Measurements from ENCODE around the gene ZNF784. TPM values are rescaled to one million over a fixed set of nuclear protein-coding genes. Genes with fewer than 3 reads are reported as not detected.

The ZNF784 gene
- polyA plus RNA-seq, 2 of the 4 experiments (the other 2 are of a cell fraction): 3.5 to 6.6 TPM

DNA sequence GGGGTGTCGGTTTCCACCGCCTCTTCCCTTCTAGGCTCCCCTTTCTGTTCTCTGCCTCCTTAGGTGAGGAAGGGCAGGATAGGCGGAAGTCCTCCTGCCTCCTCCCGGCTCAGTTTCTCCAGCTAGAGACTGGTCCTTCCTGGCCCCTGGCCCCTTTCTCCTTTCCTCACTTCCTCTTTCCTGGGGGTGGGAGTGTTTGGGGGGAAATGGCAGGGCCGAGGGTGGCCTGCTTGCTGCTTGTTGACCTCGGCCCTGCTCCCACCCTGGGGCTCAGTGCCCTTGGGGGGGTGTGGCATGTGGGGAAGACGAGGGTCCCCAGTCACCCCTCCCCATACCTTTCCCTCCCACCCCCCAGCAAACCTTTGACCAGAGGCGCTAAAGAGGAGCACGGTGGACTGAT, 35.5 kb upstream of the ZNF784 start:
- POLR2A ChIA-PET: no interaction called here
- WGBS (ENCODE audit: missing lambda C conversion rate): 90% methylated on average over 9 of the region's 9 CpGs
- no peak overlapping the region for H3K4me3 ChIP-seq

DNA sequence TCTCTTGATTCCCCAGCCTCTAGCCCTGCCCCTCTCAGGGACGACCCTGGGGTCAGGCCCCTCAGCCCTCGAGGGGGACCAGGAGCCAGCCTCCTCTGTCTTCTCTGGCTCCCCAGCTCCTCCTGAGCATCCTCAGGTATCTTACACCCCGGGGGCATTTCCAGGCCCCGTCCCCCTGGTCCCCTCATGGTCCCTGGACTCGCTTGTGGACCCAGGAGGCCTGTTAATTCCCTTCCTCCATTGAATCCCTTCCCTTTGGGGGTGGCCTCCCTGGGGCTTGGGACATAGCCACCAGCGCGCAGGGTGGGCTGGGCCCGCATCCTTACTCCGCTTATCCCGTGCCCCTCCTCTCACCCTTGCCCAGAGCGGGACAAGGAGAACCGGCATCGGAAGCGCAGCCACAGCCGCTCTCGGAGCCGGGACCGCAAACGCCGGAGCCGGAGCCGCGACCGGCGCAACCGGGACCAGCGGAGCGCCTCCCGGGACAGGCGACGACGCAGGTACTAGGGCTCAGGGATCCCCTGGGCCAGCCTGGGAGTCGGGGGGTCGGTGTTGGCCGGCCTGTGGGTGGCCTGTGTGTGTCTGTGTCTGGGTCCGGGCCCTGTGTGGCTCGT, 34.6 kb upstream of the ZNF784 start:
- DNase-seq (ENCODE audit: low read depth in 1 of 2, low spot score in 1 of 2) (no peak), FAIRE-seq (no peak), ATAC-seq (no peak)
- POLR2A ChIA-PET: no interaction called here
- WGBS (ENCODE audit: missing lambda C conversion rate): 92% methylated on average over 37 of the region's 37 CpGs
- TF ChIP-seq JUN (IDR thresholded peaks at IDR 0.05) (no peak), GATA3 (IDR thresholded peaks at IDR 0.05; ENCODE audit: borderline replicate concordance) (no peak), MAFK (IDR thresholded peaks at IDR 0.05; ENCODE audit: partially characterized antibody) (no peak)
- CTCF ChIA-PET: interaction anchor here (0.7 to 2.4 kb wide), 4 partner anchors 13 to 987 kb away, joined by 3 to 21 read pairs (median 6); no protein-coding TSS in a partner anchor
- Histone ChIP-seq H3K27ac (no peak overlapping the region), H3K4me1 (peaks cover 40% of the 10 kb centered on the region), H3K4me3 (no peak overlapping the region), H3K4me2 (peak overlapping the region; percentile 91), H3K9me3 (no peaks in the 10 kb centered on the region)

More for the DNA sequence above, 35.5 kb upstream of the ZNF784 start:
- FAIRE-seq (no peak), ATAC-seq (no peak), DNase-seq (ENCODE audit: low read depth in 1 of 2, low spot score in 1 of 2) (no peak)
- Histone ChIP-seq H3K4me2 (no peak overlapping the region), H3K4me1 (peaks cover 40% of the 10 kb centered on the region), H3K9me3 (no peaks in the 10 kb centered on the region), H3K27ac (0 out of 6 replicates have a peak overlapping the region, but pooled peaks of 1 of the 2 experiments have one; percentile 6)
- TF ChIP-seq RARB (CRISPR knock-in tag; IDR thresholded peaks at IDR 0.05) (no peak), TFCP2L1 (CRISPR knock-in tag; IDR thresholded peaks at IDR 0.05) (no peak), ZSCAN20 (CRISPR knock-in tag; IDR thresholded peaks at IDR 0.05) (no peak), SREBF2 (IDR thresholded peaks at IDR 0.05) (no peak), POLR2AphosphoS2 (conservative IDR thresholded peaks at IDR 0.05; ENCODE audit: low read length) (no peak), RAD21 (conservative IDR thresholded peaks at IDR 0.05 in 1 of 2, IDR thresholded peaks at IDR 0.05 in 1 of 2) (no peak), USF2 (IDR thresholded peaks at IDR 0.05) (no peak), CHD4 (IDR thresholded peaks at IDR 0.05; ENCODE audit: borderline replicate concordance) (no peak), MAFK (IDR thresholded peaks at IDR 0.05; ENCODE audit: partially characterized antibody) (no peak), CBX8 (IDR thresholded peaks at IDR 0.05) (no peak), POLR2A (IDR thresholded peaks at IDR 0.05; ENCODE audit: low read length) (no peak)
- TF ChIP-seq, protein P1, sequence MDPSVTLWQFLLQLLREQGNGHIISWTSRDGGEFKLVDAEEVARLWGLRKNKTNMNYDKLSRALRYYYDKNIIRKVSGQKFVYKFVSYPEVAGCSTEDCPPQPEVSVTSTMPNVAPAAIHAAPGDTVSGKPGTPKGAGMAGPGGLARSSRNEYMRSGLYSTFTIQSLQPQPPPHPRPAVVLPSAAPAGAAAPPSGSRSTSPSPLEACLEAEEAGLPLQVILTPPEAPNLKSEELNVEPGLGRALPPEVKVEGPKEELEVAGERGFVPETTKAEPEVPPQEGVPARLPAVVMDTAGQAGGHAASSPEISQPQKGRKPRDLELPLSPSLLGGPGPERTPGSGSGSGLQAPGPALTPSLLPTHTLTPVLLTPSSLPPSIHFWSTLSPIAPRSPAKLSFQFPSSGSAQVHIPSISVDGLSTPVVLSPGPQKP (IDR thresholded peaks at IDR 0.05; ENCODE audit: low read depth, low read length): no peak
- CTCF ChIA-PET: interaction anchor here (1.6 to 2.4 kb wide), 2 partner anchors 12 to 28 kb away, joined by 8 to 21 read pairs; no protein-coding TSS in a partner anchor

DNA sequence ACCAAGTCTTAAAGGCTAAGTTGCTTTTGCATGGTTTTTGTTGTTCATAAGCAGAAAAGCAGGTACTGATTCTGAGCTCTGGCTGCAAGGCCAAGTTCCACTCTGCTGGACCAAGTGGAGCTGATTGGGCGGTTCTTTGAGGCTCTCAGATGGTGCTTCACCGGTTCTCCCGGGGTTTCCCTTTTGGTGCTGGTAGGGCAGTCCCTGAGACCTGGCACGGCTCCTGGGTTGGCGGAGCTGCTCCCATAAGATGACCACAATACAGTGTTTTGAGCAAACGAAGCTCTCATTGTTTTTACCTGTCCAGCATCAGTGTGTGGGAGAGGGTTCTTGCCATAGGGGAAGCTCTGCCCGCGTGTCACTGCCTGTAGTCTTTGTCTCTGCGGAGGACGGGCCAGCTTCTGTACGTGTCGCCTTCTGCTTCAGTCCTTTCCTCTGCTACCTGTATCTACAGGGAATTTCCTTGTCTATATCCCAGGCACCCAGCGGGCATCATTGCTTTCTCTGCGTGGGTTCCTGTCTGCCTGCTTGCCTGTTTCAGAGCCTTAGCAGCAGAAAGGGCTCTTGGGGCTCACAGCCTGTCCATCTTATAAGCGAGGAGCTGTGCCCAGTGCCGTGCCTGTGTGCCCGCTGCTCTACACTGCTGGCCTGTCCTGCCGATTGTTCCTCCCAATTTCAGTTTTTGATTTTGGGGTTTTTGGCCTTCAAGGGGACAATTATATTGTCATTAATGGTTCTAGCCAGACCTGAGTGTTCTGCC, 32.8 kb upstream of the ZNF784 start:
- ATAC-seq (no peak), DNase-seq (ENCODE audit: low read depth in 1 of 2, low spot score in 1 of 2) (no peak), FAIRE-seq (no peak)
- Histone ChIP-seq H3K4me1 (peaks cover 44% of the 10 kb centered on the region), H3K4me2 (peak overlapping the region; percentile 91), H3K4me3 (peak overlapping the region; percentile 68; the same call in 2 of the 3 replicates), H3K9me3 (no peaks in the 10 kb centered on the region), H3K27ac (peak overlapping the region; percentile 6 to 96; a peak in 3 of 6 replicates)
- no peak for TF ChIP-seq ATOH8 (CRISPR knock-in tag; IDR thresholded peaks at IDR 0.05; ENCODE audit: low read depth)
- ChIA-PET POLR2A (no interaction called here), CTCF (interaction anchor here (0.6 to 2.3 kb wide), 5 partner anchors 10 to 282 kb away, joined by 3 to 30 read pairs (median 4); no protein-coding TSS in a partner anchor)
- WGBS (ENCODE audit: missing lambda C conversion rate): 69% methylated on average over 18 of the region's 18 CpGs

GRCh38 chr19:55656552-55656951, 32.2 kb upstream of the ZNF784 start:
- POLR2A ChIA-PET: no interaction called here
- DNase-seq (ENCODE audit: low read depth in 1 of 2, low spot score in 1 of 2) (no peak), ATAC-seq (no peak), FAIRE-seq (no peak)
- H3K4me1 ChIP-seq: peaks cover 44% of the 10 kb centered on the region
- CTCF ChIA-PET: interaction anchor here (1.1 to 2.3 kb wide), 3 partner anchors 11 to 24 kb away, joined by 3 to 30 read pairs (median 5); no protein-coding TSS in a partner anchor
- 68% methylated on average over 7 of the region's 7 CpGs for WGBS (ENCODE audit: missing lambda C conversion rate)
- no peaks in the 10 kb centered on the region for H3K9me3 ChIP-seq
- peak overlapping the region; percentile 91 for H3K4me2 ChIP-seq
- H3K4me3 ChIP-seq: peak overlapping the region; percentile 68
- peak overlapping the region; percentile 96 to 98; a peak in 5 of 6 replicates for H3K27ac ChIP-seq
- TF ChIP-seq ATOH8 (CRISPR knock-in tag; IDR thresholded peaks at IDR 0.05; ENCODE audit: low read depth) (no peak), NR3C1 (IDR thresholded peaks at IDR 0.05) (no peak), RFX5 (IDR thresholded peaks at IDR 0.05) (no peak), SREBF2 (IDR thresholded peaks at IDR 0.05) (no peak), ZSCAN20 (CRISPR knock-in tag; IDR thresholded peaks at IDR 0.05) (no peak), EHMT2 (IDR thresholded peaks at IDR 0.05; ENCODE audit: low read depth) (no peak), KDM5A (IDR thresholded peaks at IDR 0.05) (no peak), PHF8 (IDR thresholded peaks at IDR 0.05; ENCODE audit: borderline replicate concordance, low read depth) (no peak)
- TF ChIP-seq, protein P2, sequence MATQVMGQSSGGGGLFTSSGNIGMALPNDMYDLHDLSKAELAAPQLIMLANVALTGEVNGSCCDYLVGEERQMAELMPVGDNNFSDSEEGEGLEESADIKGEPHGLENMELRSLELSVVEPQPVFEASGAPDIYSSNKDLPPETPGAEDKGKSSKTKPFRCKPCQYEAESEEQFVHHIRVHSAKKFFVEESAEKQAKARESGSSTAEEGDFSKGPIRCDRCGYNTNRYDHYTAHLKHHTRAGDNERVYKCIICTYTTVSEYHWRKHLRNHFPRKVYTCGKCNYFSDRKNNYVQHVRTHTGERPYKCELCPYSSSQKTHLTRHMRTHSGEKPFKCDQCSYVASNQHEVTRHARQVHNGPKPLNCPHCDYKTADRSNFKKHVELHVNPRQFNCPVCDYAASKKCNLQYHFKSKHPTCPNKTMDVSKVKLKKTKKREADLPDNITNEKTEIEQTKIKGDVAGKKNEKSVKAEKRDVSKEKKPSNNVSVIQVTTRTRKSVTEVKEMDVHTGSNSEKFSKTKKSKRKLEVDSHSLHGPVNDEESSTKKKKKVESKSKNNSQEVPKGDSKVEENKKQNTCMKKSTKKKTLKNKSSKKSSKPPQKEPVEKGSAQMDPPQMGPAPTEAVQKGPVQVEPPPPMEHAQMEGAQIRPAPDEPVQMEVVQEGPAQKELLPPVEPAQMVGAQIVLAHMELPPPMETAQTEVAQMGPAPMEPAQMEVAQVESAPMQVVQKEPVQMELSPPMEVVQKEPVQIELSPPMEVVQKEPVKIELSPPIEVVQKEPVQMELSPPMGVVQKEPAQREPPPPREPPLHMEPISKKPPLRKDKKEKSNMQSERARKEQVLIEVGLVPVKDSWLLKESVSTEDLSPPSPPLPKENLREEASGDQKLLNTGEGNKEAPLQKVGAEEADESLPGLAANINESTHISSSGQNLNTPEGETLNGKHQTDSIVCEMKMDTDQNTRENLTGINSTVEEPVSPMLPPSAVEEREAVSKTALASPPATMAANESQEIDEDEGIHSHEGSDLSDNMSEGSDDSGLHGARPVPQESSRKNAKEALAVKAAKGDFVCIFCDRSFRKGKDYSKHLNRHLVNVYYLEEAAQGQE (IDR thresholded peaks at IDR 0.05): no peak

Data from A549 (cell line).